ENCODE results near the gene FIP1L1.

FIP1L1 gene

GRCh38 chr4:53450773-53451172 lies 73.3 kb downstream of the FIP1L1 start:
- no peak for ATAC-seq

GRCh38 chr4:53453385-53453784 lies 75.9 kb downstream of the FIP1L1 start:
- TF ChIP-seq CSRNP3 (CRISPR knock-in tag; IDR thresholded peaks at IDR 0.05) (no peak), PPARA (CRISPR knock-in tag; IDR thresholded peaks at IDR 0.05; ENCODE audit: borderline replicate concordance) (no peak), TCF4 (CRISPR knock-in tag; IDR thresholded peaks at IDR 0.05; ENCODE audit: borderline replicate concordance) (no peak), TSHZ2 (CRISPR knock-in tag; IDR thresholded peaks at IDR 0.05) (no peak), ZFP3 (CRISPR knock-in tag; IDR thresholded peaks at IDR 0.05) (no peak), ZNF565 (CRISPR knock-in tag; conservative IDR thresholded peaks at IDR 0.05; ENCODE audit: low read depth) (no peak), GLIS3 (CRISPR knock-in tag; IDR thresholded peaks at IDR 0.05) (no peak), CSDC2 (CRISPR knock-in tag; IDR thresholded peaks at IDR 0.05) (no peak), ZC3H10 (CRISPR knock-in tag; IDR thresholded peaks at IDR 0.05) (no peak), PATZ1 (CRISPR knock-in tag; IDR thresholded peaks at IDR 0.05; ENCODE audit: borderline replicate concordance) (no peak), OSR1 (CRISPR knock-in tag; IDR thresholded peaks at IDR 0.05) (no peak), SNAI2 (CRISPR knock-in tag; IDR thresholded peaks at IDR 0.05) (no peak), RARB (CRISPR knock-in tag; IDR thresholded peaks at IDR 0.05) (no peak), ESRRG (CRISPR knock-in tag; IDR thresholded peaks at IDR 0.05) (no peak), TOX (CRISPR knock-in tag; IDR thresholded peaks at IDR 0.05; ENCODE audit: borderline replicate concordance) (no peak), ISL1 (CRISPR knock-in tag; IDR thresholded peaks at IDR 0.05) (no peak), CREB5 (CRISPR knock-in tag; IDR thresholded peaks at IDR 0.05; ENCODE audit: low read depth) (no peak), ARNTL (CRISPR knock-in tag; IDR thresholded peaks at IDR 0.05; ENCODE audit: borderline replicate concordance, low read depth) (no peak), POU6F1 (CRISPR knock-in tag; IDR thresholded peaks at IDR 0.05; ENCODE audit: borderline replicate concordance, low read depth) (no peak), ZNF70 (CRISPR knock-in tag; IDR thresholded peaks at IDR 0.05) (no peak)
- no peak for ATAC-seq

More at GRCh38 chr4:53450773-53451172, 73.3 kb downstream of the FIP1L1 start:
- no peak for TF ChIP-seq CSDC2 (CRISPR knock-in tag; IDR thresholded peaks at IDR 0.05)
- no peak for TF ChIP-seq TCF4 (CRISPR knock-in tag; IDR thresholded peaks at IDR 0.05; ENCODE audit: borderline replicate concordance)
- no peak for TF ChIP-seq ARNTL (CRISPR knock-in tag; IDR thresholded peaks at IDR 0.05; ENCODE audit: borderline replicate concordance, low read depth)
- no peak for TF ChIP-seq OSR1 (CRISPR knock-in tag; IDR thresholded peaks at IDR 0.05)
- no peak for TF ChIP-seq TOX (CRISPR knock-in tag; IDR thresholded peaks at IDR 0.05; ENCODE audit: borderline replicate concordance)
- no peak for TF ChIP-seq PPARA (CRISPR knock-in tag; IDR thresholded peaks at IDR 0.05; ENCODE audit: borderline replicate concordance)
- TF ChIP-seq CSRNP3 (CRISPR knock-in tag; IDR thresholded peaks at IDR 0.05) = no peak
- no peak for TF ChIP-seq ZNF70 (CRISPR knock-in tag; IDR thresholded peaks at IDR 0.05)
- no peak for TF ChIP-seq ZFP3 (CRISPR knock-in tag; IDR thresholded peaks at IDR 0.05)
- no peak for TF ChIP-seq ZC3H10 (CRISPR knock-in tag; IDR thresholded peaks at IDR 0.05)

Measured in SK-N-SH treated with all-trans-retinoic acid at 6 μM for 48 hours (cell line).